RWPE2 (cell line): Measurements from ENCODE around the gene HS3ST3B1.

Experiments used
- ATAC-seq: fragments of 200-7000 bp; cut with Tn5 transposase; 3 replicates; pipeline ENCODE4 v1.9.1; 2021; ENCODE audit warnings: low read depth
- DNase-seq: peaks from one replicate; pipeline ENCODE4 v3.0.0-alpha.2; 2020; ENCODE audit warnings: low spot score
- H3K27ac ChIP-seq: fragments of 450-650 bp; 2 replicates; pipeline ENCODE4 v1.5.1; 2017; ENCODE audit warnings: mild to moderate bottlenecking; ENCODE audit not compliant: poor library complexity, severe bottlenecking
- H3K27me3 ChIP-seq: fragments of 250-450 bp; sonication (Bioruptor Pico); 2 replicates; pipeline ENCODE4 v1.5.1; 2021; ENCODE audit warnings: mild to moderate bottlenecking, moderate library complexity; ENCODE audit not compliant: insufficient read depth, poor library complexity, severe bottlenecking
- H3K36me3 ChIP-seq: fragments of 250-450 bp; sonication (Bioruptor Pico); 2 replicates; pipeline ENCODE4 v1.5.1; 2020; ENCODE audit warnings: low read depth, mild to moderate bottlenecking, moderate library complexity
- H3K4me1 ChIP-seq: fragments of 250-450 bp; sonication (Bioruptor Pico); 2 replicates; pipeline ENCODE4 v1.5.1; 2021; ENCODE audit warnings: mild to moderate bottlenecking, moderate library complexity; ENCODE audit not compliant: insufficient read depth, poor library complexity, severe bottlenecking
- H3K4me3 ChIP-seq: fragments of 250-450 bp; sonication (Bioruptor Pico); 2 replicates; pipeline ENCODE4 v1.5.1; 2021; ENCODE audit warnings: mild to moderate bottlenecking, moderate library complexity; ENCODE audit not compliant: severe bottlenecking
- H3K9me3 ChIP-seq: fragments of 250-450 bp; sonication (Bioruptor Pico); 2 replicates; pipeline ENCODE4 v1.5.1; 2021; ENCODE audit warnings: mild to moderate bottlenecking, moderate library complexity; ENCODE audit not compliant: severe bottlenecking
- TF ChIP-seq, protein P1 (sequence below): fragments of 450-650 bp; IDR thresholded peaks from one replicate; pipeline ENCODE4 v1.5.1; 2017; ENCODE audit warnings: mild to moderate bottlenecking, moderate library complexity; ENCODE audit not compliant: poor library complexity, severe bottlenecking

The HS3ST3B1 gene

DNA sequence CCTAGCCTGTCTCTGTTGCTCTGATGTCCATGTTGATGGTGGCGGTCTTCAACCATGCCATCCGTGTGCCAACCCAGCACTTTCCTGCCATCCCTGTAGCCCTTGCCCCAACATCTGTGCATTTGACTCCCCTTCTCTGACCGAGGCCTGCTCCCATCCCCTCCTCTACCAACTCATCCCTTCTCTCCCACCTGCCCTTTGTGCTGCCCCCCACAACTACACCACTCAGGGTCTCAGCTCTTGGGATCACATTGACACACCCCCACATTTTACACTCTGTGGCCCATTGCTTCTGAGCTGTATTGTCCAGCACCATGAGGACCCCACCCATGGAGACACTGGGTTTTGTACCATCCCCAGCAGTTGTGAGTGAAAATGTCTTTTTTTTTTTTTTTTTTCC, 11.6 kb downstream of the HS3ST3B1 start:
- no peaks in the 10 kb centered on the region for H3K36me3 ChIP-seq
- TF ChIP-seq, protein P1, sequence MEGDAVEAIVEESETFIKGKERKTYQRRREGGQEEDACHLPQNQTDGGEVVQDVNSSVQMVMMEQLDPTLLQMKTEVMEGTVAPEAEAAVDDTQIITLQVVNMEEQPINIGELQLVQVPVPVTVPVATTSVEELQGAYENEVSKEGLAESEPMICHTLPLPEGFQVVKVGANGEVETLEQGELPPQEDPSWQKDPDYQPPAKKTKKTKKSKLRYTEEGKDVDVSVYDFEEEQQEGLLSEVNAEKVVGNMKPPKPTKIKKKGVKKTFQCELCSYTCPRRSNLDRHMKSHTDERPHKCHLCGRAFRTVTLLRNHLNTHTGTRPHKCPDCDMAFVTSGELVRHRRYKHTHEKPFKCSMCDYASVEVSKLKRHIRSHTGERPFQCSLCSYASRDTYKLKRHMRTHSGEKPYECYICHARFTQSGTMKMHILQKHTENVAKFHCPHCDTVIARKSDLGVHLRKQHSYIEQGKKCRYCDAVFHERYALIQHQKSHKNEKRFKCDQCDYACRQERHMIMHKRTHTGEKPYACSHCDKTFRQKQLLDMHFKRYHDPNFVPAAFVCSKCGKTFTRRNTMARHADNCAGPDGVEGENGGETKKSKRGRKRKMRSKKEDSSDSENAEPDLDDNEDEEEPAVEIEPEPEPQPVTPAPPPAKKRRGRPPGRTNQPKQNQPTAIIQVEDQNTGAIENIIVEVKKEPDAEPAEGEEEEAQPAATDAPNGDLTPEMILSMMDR, result no peak
- H3K4me3 ChIP-seq, result no peak overlapping the region
- ATAC-seq, result no peak
- DNase-seq, result no peak
- no peaks in the 10 kb centered on the region for H3K9me3 ChIP-seq
- peaks cover 9% of the 10 kb centered on the region for H3K4me1 ChIP-seq
- H3K27ac ChIP-seq, result no peak overlapping the region
- H3K27me3 ChIP-seq, result no peaks in the 10 kb centered on the region

GRCh38 chr17:14316126-14316832, 15.4 kb downstream of the HS3ST3B1 start:
- TF ChIP-seq, protein P1, result no peak
- no peak for DNase-seq
- no peaks in the 10 kb centered on the region for H3K27me3 ChIP-seq
- H3K27ac ChIP-seq, result no peak overlapping the region
- H3K4me3 ChIP-seq, result no peak overlapping the region
- H3K4me1 ChIP-seq, result no peaks in the 10 kb centered on the region
- no peaks in the 10 kb centered on the region for H3K36me3 ChIP-seq
- no peaks in the 10 kb centered on the region for H3K9me3 ChIP-seq
- no peak for ATAC-seq

GRCh38 chr17:14317383-14317782, 16.5 kb downstream of the HS3ST3B1 start:
- H3K9me3 ChIP-seq, result no peaks in the 10 kb centered on the region
- no peak overlapping the region for H3K4me3 ChIP-seq
- no peak overlapping the region for H3K27ac ChIP-seq
- H3K4me1 ChIP-seq, result no peaks in the 10 kb centered on the region
- no peaks in the 10 kb centered on the region for H3K36me3 ChIP-seq
- TF ChIP-seq, protein P1, result no peak
- no peak for DNase-seq
- no peak for ATAC-seq
- H3K27me3 ChIP-seq, result no peaks in the 10 kb centered on the region

DNA sequence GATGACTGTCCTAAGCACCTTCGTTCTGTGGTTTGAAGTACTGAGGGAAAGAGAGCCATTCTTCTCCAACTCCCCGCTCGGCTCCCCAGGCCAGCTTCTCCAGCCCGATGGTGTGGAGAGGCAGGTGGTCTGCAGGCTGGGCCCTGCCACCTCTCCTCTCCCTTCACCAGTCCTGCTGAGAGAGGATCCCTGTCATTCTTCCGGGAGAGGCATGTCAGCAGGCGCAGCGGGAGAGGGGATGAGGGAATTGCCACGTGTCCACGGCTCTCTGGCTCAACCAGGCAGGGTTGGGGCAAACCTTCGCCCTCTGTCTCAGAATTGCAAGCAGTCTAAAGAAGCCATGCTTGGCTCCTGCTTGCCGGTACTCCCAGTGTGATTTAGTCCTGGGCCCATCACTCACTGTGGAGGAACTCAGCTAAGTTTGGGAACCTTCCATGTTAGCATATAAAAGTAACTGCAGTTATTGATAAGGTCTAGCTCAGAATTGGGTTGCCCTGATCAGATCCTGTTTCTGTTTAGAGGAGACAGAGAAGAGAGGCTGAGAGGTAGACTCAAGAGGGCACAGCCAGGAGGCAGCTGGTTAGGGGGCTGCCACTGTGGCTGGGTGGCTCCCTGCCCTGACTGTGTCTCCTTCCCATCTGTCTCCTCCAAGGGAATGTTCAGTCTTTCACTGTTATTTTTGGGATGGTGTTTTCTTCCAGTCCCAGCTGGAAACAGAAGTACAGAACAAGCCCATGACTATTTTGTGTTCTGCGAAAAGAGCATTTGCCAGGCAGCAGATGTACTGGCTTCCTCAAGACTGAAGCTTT, 17.4 kb downstream of the HS3ST3B1 start:
- DNase-seq (no peak), ATAC-seq (no peak)
- H3K4me3 ChIP-seq, result no peak overlapping the region

More for the DNA sequence above, 17.4 kb downstream of the HS3ST3B1 start:
- Histone ChIP-seq H3K4me1 (no peaks in the 10 kb centered on the region), H3K9me3 (no peaks in the 10 kb centered on the region), H3K27me3 (no peaks in the 10 kb centered on the region), H3K36me3 (no peaks in the 10 kb centered on the region), H3K27ac (no peak overlapping the region)
- TF ChIP-seq, protein P1, result no peak
